GM12892 (cell line): ENCODE results near the gene RPL31.

Source experiments
- POLR2A ChIP-seq: IDR thresholded peaks from 2 replicates; pipeline ENCODE4 v1.6.1; 2011; ENCODE audit warnings: low read depth, low read length, control low read depth
- POLR2AphosphoS5 ChIP-seq: IDR thresholded peaks from 2 replicates; pipeline ENCODE4 v1.6.1; 2011; ENCODE audit warnings: low read depth, low read length, control low read depth

GRCh38 chr2:100983201-100983600 lies 18.9 kb upstream of the RPL31 start:
- TF ChIP-seq POLR2A, result no peak
- TF ChIP-seq POLR2AphosphoS5, result no peak
